Sigmoid colon (tissue), 3 donors: ENCODE data around the gene ASPHD2.

Source experiments
- CTCF ChIP-seq, 4 experiments: fragments of 450-650 bp in 3 of 4; fragments of 200-600 bp in 1 of 4; IDR thresholded peaks; one replicate each; pipeline ENCODE4 v1.5.1; 2016 to 2019; ENCODE audit warnings: antibody characterized with exemption in 4 of 4, mild to moderate bottlenecking in 3 of 4, moderate library complexity in 2 of 4
- POLR2A ChIP-seq, 2 donors: fragments of 450-650 bp; IDR thresholded peaks; one replicate each; pipeline ENCODE4 v1.6.1; 2016; ENCODE audit warnings: antibody characterized with exemption in 2 of 2, mild to moderate bottlenecking in 2 of 2, moderate library complexity in 2 of 2

- no peak for TF ChIP-seq CTCF (IDR thresholded peaks at IDR 0.05)
- TF ChIP-seq POLR2A (IDR thresholded peaks at IDR 0.05), result no peak
These were observed 18.7 kb downstream of the ASPHD2 start for GRCh38 chr22:26447584-26448329.
